Hepatocyte (in vitro differentiated cells): ENCODE data around the gene ZNF879. TPM values are rescaled to one million over a fixed set of nuclear protein-coding genes. Genes with fewer than 3 reads are reported as not detected.

Experiments used
- polyA plus RNA-seq: library from polyadenylated mRNA; unstranded; fragments of >200 nt; fragmentation: Nextera tagmentation; extraction: Ambion mirVana; gene quantifications from 2 replicates; pipeline ENCODE4 v1.2.1, GENCODE V29; 2016
- total RNA-seq: library from RNA; depleted of rRNA; stranded (reverse); fragments of >200 nt; gene quantifications from 2 replicates; pipeline ENCODE4 v1.2.3, GENCODE V29; 2014

ZNF879 gene
- total and polyA plus RNA-seq, 2 experiments from 2014 or later, result 3.6 to 4.0 TPM

Other genes starting within 250 kb of the ZNF879 start
- 9.8 and 16.1 TPM in 2 replicates for gene ZNF354B, start 163.9 kb upstream of the ZNF879 start, total RNA-seq
- gene ZNF354B, start 163.9 kb upstream of the ZNF879 start, polyA plus RNA-seq, result 7.0 and 12.8 TPM in 2 replicates
- gene ZFP2, start 127.9 kb upstream of the ZNF879 start, total RNA-seq, result 1.4 and 2.2 TPM in 2 replicates
- gene ZFP2, start 127.9 kb upstream of the ZNF879 start, polyA plus RNA-seq, result 0.85 and 1.6 TPM in 2 replicates
- gene ZNF454, start 82.6 kb upstream of the ZNF879 start, total RNA-seq, result 0.07 TPM in 1 of 2 replicates, not detected in the other
- gene ZNF454, start 82.6 kb upstream of the ZNF879 start, polyA plus RNA-seq, result not detected in 2 replicates
- not detected in 2 replicates for gene GRM6, start 28.5 kb upstream of the ZNF879 start, total RNA-seq
- not detected in 2 replicates for gene GRM6, start 28.5 kb upstream of the ZNF879 start, polyA plus RNA-seq
- 7.7 and 9.4 TPM in 2 replicates for gene ZNF354C, start 36.6 kb downstream of the ZNF879 start, total RNA-seq
- gene ZNF354C, start 36.6 kb downstream of the ZNF879 start, polyA plus RNA-seq, result 1.5 and 1.8 TPM in 2 replicates